ENCODE results near the gene OR2S2. TPM values are rescaled to one million over a fixed set of nuclear protein-coding genes. Genes with fewer than 3 reads are reported as not detected.
"Not testable (repeated sequence)": the region's sequence is repeated elsewhere in the genome, so short reads cannot be mapped to it uniquely, and the experiment has no call there.

OR2S2 gene
- total RNA-seq, 4 donors from 2014 or later, result not detected

DNA sequence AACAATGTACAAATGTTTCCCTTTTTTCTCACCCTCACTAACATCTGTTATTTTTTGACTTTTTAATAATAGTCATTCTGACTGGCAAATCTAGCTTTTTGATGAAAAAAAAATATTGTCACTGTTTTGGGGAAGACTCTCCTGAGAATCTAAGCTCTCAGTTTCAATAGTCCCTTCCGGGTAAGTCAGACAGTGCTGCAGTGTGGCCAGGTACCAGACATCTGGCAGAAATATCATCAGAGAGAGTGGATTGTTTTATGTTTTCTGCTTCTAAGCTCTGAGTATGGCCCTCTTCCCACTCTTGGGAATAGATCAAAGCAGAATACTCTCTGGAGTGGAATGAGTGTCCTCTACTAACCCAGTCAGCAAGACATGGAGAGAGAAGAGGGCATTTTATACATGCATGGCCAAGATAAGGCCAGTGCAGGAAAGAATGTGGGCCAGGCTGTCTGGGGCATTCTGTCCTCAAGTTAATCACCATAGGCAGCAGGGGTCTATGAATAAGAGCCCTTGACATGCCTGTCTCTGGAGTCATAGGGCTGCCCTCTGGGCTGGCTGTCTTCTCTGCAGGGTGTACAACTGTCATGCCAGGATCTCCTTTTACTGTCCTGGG is 38.5 kb upstream of the OR2S2 start:
- Histone ChIP-seq H3K27ac (no peak overlapping the region), H3K27me3 (no peaks in the 10 kb centered on the region), H3K4me1 (no peaks in the 10 kb centered on the region), H3K4me3 (no peak overlapping the region), H3K9me3 (no peaks in the 10 kb centered on the region), H3K36me3 (no peaks in the 10 kb centered on the region)
- DNase-seq, result no peak
- intact Hi-C loops (cut with DNase I; ENCODE audit: low total_unique reads), result no loop called here
- TF ChIP-seq CTCF (IDR thresholded peaks at IDR 0.05) (no peak), POLR2A (IDR thresholded peaks at IDR 0.05) (no peak)

GRCh38 chr9:35994959-35995358 is 37.0 kb upstream of the OR2S2 start:
- Histone ChIP-seq H3K9me3 (no peaks in the 10 kb centered on the region), H3K36me3 (no peaks in the 10 kb centered on the region), H3K4me3 (no peak overlapping the region), H3K27ac (no peak overlapping the region), H3K27me3 (no peaks in the 10 kb centered on the region), H3K4me1 (no peaks in the 10 kb centered on the region)
- no peak for DNase-seq
- TF ChIP-seq POLR2A (IDR thresholded peaks at IDR 0.05), result no peak
- no peak for TF ChIP-seq CTCF (IDR thresholded peaks at IDR 0.05)
- intact Hi-C loops (cut with DNase I; ENCODE audit: low total_unique reads), result no loop called here

DNA sequence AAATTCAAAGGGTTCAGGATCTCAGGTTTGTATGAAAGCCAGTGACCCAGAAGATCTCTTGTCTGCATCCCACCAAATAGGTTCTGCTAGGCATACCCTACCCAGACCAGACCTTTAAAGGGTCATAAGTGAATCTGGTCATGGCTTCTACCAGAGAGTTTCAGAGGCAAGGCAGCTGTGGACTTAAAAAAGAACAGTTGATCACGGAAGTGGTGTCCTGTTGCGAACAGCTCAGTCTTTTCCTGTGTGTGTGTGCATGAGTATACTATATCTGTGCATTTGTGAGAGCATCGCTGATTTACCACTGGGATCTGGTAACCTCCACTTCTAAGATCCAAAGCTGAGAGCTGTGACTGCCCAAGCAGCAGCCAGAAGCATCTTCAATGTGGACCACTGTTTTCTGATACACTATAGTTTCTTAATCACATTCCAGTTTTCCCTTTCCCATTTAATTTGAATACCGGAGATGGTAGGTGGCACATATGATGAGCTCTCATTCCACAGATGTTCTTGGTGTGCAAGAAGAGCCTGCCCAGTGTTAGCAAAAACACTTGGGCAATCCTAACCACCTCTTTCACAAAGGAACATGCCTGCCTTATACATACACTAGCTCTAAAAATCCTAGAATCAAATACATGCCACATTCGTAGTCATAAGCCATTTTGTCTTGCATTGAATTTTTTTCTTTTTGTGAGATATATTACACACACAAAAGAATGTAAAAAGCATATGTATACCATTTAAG is 36.2 kb upstream of the OR2S2 start:
- Histone ChIP-seq H3K9me3 (no peaks in the 10 kb centered on the region), H3K27ac (no peak overlapping the region), H3K36me3 (no peaks in the 10 kb centered on the region), H3K4me3 (no peak overlapping the region), H3K4me1 (no peaks in the 10 kb centered on the region), H3K27me3 (no peaks in the 10 kb centered on the region)
- TF ChIP-seq POLR2A (IDR thresholded peaks at IDR 0.05) (no peak), CTCF (IDR thresholded peaks at IDR 0.05) (no peak)
- intact Hi-C loops (cut with DNase I; ENCODE audit: low total_unique reads), result no loop called here
- DNase-seq, result no peak

- H3K9me3 ChIP-seq; H3K4me3 ChIP-seq; H3K27ac ChIP-seq; H3K4me1 ChIP-seq; H3K27me3 ChIP-seq; DNase-seq; intact Hi-C loops (cut with DNase I; ENCODE audit: low total_unique reads); H3K36me3 ChIP-seq: not testable (repeated sequence)
Measured at GRCh38 chr9:35993136-35993535, 35.2 kb upstream of the OR2S2 start.

DNA sequence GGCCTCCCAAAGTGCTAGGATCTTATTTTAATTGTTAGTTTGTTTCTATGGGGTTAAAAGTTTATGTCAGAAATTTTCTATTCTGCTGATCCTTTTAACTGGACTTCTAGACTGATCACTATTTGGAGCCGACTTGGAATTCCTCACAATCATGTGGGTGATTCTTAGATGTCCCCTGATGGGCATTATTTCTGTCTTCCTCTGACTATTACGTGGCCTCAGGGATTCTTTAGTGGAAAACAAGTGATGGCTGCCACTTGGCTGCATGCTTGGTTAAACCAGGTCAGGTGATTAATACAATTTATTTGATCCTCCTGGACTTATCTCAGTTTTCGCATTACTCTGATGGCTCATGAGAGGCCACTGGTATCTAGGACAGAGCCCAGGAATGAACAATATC is 32.2 kb upstream of the OR2S2 start:
- Histone ChIP-seq H3K9me3 (no peaks in the 10 kb centered on the region), H3K4me3 (no peak overlapping the region), H3K36me3 (no peaks in the 10 kb centered on the region), H3K27me3 (no peaks in the 10 kb centered on the region), H3K4me1 (no peaks in the 10 kb centered on the region), H3K27ac (no peak overlapping the region)
- intact Hi-C loops (cut with DNase I; ENCODE audit: low total_unique reads), result no loop called here
- no peak for DNase-seq
- TF ChIP-seq POLR2A (IDR thresholded peaks at IDR 0.05) (no peak), CTCF (IDR thresholded peaks at IDR 0.05) (no peak)
